Skin of body (tissue), 2 donors: Measurements from ENCODE around the gene EVI2A. TPM values are rescaled to one million over a fixed set of nuclear protein-coding genes. Genes with fewer than 3 reads are reported as not detected.
"Not testable (repeated sequence)": the region's sequence is repeated elsewhere in the genome, so short reads cannot be mapped to it uniquely, and the experiment has no call there.

ENCODE experiments used
- DNase-seq: peaks from one replicate; lab custom pipeline; 2025; lab: John Stamatoyannopoulos, UW
- total RNA-seq: library from RNA; depleted of rRNA; stranded (reverse); fragments of >200 nt; gene quantifications from one replicate; pipeline ENCODE4 v1.2.3, GENCODE V29; 2014

EVI2A gene
- 8.9 TPM for total RNA-seq

- DNase-seq = peak; percentile 1
Measured at GRCh38 chr17:31321481-31321880, at the start of gene EVI2A. EVI2A (minus strand) TSS chr17:31321622; CDS start chr17:31319013, 2,609 bp downstream.

- DNase-seq = no peak
Measured at GRCh38 chr17:31369266-31369665, 47.8 kb upstream of the EVI2A start.

- no peak for DNase-seq
Measured at GRCh38 chr17:31366088-31366487, 44.7 kb upstream of the EVI2A start.

DNA sequence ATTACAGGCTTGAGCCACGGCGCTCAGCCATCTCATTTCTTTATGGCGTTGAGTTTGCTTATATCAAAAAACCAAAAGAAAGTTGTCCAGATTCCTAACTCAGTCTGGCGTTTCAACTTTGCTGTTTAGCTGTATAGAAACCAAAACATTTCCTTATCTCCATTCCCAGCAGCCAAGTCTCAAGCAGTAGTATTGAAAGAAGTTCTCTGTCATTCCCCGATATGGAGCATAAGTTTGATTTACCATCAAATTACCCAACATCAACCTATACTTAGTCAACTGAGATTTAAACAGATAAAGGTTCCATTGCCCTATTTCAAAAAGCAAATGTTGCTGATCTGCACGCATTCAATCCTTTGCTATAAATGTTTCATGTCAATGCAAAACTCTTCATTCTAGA, 42.6 kb upstream of the EVI2A start:
- DNase-seq = no peak

- no peak for DNase-seq
Measured at GRCh38 chr17:31357839-31358394, 36.5 kb upstream of the EVI2A start.

DNA sequence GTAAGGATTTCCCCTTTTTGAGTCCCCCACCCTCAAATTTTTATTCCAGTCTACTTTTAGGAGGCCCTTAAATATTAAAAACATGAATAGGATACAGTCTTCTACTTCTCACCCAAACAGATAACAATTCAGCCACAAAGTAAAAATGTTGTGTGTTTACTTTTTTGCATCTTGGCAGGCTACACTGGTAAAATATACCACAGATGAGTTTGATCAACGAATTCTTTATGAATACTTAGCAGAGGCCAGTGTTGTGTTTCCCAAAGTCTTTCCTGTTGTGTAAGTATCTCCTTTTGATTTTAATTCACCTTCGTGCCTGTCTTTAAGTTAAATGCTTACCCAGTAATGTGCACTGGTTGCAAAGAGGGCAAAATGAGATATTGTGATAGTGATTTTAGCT, 35.7 kb upstream of the EVI2A start:
- DNase-seq = no peak

DNA sequence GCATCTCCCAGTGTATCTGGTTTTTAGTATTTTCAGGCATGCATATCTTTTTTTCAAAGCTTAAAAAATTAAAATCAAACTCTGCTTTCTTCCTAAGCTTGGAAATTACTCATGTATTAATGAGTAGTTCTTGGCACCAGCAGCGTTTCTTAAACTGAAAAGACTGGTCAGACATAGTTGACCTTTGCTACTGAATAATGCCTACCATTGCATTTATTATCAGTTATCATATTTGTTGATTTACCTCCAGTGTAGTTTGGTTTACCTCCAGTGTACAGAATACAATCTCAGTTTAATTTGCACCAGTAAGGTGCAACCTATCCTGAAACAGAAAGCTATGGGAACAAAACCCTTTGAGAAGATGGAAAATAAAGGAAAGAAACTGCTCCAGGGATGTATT, 34.5 kb upstream of the EVI2A start:
- DNase-seq = no peak

DNA sequence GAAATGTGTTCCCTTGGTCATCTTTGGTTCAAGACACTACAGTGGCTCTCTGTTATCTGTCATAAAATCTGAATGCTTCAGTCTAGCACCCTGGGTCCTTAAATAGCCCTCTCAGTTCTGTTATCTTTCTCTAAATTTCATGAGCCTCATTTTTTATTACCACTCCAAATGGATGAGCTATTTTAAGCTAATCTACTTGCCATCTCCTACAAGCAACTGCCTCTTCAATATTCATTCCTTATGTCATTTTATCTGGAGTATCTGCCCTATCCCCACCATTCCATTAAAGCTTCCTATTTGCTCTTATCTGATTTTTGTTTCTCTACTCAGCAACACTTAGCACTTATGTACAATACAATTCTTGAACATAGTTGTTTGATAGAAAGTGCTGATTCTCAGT, 28.0 kb upstream of the EVI2A start:
- DNase-seq = no peak

- DNase-seq = not testable (repeated sequence)
Measured at GRCh38 chr17:31345191-31345747, 23.8 kb upstream of the EVI2A start.

GRCh38 chr17:31339906-31340661, 18.7 kb upstream of the EVI2A start:
- DNase-seq = no peak

GRCh38 chr17:31329221-31329620, 7.8 kb upstream of the EVI2A start:
- DNase-seq = no peak

- DNase-seq = no peak
Measured at GRCh38 chr17:31328160-31328535, 6.7 kb upstream of the EVI2A start.

- DNase-seq = no peak
Measured at GRCh38 chr17:31327534-31328159, 6.2 kb upstream of the EVI2A start.

- DNase-seq = no peak
Measured at GRCh38 chr17:31323551-31323950, 2.1 kb upstream of the EVI2A start.

- DNase-seq = no peak
Measured at GRCh38 chr17:31321966-31322365, 544 bp upstream of the EVI2A start.

DNA sequence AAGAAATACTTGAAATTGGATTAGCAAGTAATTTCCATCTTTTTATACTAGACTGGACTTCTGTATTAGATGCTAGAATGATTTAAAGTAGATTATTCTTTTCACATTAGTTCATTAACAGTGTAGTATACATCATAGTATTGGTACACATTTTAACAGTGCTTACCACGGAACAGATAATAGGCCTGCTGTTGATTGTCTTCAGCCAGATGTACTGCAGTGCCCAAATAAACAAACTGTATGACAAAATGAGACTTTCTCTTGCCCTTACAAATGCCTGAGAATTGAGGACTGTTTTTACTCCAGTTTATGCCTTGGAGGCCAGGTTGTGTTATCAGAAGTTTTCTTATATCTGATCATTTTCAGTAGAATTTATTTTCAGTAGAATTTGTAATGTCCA, 631 bp downstream of the EVI2A start:
- DNase-seq = no peak

- DNase-seq = no peak
Measured at GRCh38 chr17:31320241-31320640, 1.2 kb downstream of the EVI2A start.

- no peak for DNase-seq
Measured at GRCh38 chr17:31318851-31319661, 2.4 kb downstream of the EVI2A start.

- DNase-seq = no peak
Measured at GRCh38 chr17:31318298-31318801, 3.1 kb downstream of the EVI2A start.

DNA sequence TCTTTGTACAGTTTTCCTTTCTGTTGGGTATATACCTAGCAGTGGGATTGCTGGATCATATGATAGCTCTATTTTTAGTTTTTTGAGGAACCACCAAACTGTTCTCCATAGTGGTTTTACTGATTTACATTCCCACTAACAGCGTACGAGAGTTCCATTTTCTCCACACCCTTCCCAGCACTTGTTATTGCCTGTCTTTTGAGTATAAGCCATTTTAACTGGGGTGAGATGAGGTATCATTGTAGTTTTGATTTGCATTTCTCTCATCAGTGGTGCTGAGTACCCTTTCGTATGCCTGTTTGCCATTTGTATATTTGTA, 6.7 kb downstream of the EVI2A start:
- DNase-seq = no peak

DNA sequence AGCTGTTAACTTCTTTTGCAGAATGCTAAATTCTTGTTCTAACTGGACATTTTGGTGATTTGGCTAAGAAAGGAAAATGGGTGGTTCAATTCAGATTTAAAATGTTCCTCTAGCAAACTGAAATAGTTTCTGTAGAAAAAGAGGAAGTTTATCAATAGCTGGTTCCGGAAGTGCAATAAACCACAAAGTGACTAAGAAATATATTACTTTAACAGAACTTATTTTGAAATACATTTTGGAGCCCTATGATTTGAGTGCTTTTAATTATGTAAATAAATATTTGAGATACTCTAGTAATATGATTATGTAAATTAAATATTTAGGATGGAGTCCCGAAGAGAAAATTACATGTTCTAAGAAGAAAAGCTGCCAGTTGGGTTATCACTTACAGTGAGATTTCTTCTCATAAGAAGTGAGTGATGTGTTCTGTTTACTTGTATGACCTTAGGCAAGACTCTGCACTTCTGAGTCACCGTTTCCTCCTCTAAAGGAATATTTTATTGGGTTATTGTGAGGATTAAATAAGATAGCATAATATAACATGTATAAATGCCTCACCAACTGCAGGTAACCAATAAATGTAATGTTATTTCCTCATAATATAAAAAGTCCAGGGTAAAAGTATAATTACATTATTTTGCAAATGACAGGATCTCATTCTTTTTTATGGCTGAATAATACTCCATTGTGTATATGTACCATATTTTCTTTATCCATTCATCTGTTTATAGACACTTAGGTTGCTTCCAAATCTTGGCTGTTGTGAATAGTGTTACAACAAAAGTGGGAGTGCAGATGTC, 7.2 kb downstream of the EVI2A start, which contains the start of gene EVI2B:
Gene EVI2B (minus strand): TSS at position 73 of the 800 bp plus-strand sequence. CDS start 8,445 bp downstream, outside the sequence.
- no peak for DNase-seq
